Left hindlimb (tissue), 1 donor: ENCODE measurements around the gene S1PR2.

Experiments used
- DNase-seq: peaks from one replicate; pipeline ENCODE4 v3.0.0-alpha.2; 2018

The S1PR2 gene, protein sequence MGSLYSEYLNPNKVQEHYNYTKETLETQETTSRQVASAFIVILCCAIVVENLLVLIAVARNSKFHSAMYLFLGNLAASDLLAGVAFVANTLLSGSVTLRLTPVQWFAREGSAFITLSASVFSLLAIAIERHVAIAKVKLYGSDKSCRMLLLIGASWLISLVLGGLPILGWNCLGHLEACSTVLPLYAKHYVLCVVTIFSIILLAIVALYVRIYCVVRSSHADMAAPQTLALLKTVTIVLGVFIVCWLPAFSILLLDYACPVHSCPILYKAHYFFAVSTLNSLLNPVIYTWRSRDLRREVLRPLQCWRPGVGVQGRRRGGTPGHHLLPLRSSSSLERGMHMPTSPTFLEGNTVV

GRCh38 chr19:10230861-10231611, at the start of gene S1PR2:
TSS of gene S1PR2 (minus strand) at chr19:10231331. CDS start at chr19:10224905, 6,426 bp downstream.
- peak; percentile 92 for DNase-seq

GRCh38 chr19:10279737-10280442, 48.8 kb upstream of the S1PR2 start:
- no peak for DNase-seq

DNA sequence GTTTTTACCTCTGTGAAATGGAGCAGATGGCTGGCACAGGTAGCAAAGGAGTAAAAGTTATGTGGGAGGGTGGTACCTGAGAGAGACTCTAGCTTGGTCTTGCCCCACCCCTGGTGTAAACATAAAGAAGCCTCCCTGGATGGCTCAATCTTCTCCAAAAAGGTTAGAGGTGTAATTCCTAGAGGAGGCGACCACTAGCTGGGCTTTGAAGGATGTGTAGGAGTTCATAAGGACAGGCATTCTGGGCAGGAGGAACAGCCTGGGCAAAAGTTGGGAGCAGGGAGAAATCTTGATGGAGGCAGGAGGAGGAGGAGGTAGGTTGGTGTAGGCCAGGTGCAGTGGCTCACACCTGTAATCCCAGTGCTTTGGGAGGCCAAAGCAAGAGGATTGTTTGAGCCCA, 47.8 kb upstream of the S1PR2 start:
- no peak for DNase-seq

DNA sequence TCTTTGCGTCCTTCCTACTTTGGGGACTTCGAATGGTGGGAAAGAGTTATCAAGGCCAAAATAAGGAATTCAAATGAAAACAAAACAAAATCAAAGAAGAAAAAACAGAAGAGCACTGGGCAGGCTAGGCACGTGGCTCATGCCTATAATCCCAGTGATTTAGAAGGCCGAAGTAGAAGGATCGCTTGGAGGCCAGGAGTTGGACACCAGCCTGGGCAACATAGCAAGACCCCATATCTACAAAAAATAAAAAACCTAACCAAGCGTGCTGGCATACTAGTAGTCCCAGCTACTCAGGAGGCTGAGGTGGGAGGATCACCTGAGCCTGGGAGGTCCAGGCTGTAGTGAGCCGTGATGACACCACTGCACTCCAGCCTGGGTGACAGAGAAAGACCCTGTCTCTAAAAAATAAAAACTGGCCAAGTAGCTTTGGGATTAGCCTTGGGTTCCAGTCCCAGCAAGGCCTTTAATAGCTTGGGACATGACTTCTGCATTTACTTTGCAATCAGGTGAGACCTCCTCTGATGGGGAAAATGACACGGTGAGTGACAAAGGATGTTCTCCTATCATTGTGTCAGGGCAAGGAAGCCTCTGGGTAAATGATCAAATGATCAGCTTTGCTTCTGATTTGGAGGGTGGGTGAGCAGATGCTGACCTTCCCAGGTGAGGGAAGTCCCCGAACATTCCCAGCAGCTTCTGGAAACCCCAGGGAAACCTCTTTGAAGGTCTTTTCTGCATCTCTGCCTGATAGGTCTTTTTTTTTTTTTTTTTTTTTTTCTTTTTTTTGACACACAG, 46.9 kb upstream of the S1PR2 start:
- no peak for DNase-seq

GRCh38 chr19:10274589-10274988, 43.5 kb upstream of the S1PR2 start:
- DNase-seq = no peak

- no peak for DNase-seq
Measured at GRCh38 chr19:10271543-10272086, 40.5 kb upstream of the S1PR2 start.

- peak; percentile 78 for DNase-seq
Measured at GRCh38 chr19:10270616-10271394, 39.7 kb upstream of the S1PR2 start, which contains the start of gene ICAM1. TSS of gene ICAM1 (plus strand) at chr19:10271120. CDS start at chr19:10271160, 40 bp downstream.

GRCh38 chr19:10270180-10270615, 39.1 kb upstream of the S1PR2 start:
- peak; percentile 59 for DNase-seq

GRCh38 chr19:10269333-10270179, 38.4 kb upstream of the S1PR2 start:
- DNase-seq = peak; percentile 84

GRCh38 chr19:10268071-10268470, 36.9 kb upstream of the S1PR2 start:
- DNase-seq = no peak

DNA sequence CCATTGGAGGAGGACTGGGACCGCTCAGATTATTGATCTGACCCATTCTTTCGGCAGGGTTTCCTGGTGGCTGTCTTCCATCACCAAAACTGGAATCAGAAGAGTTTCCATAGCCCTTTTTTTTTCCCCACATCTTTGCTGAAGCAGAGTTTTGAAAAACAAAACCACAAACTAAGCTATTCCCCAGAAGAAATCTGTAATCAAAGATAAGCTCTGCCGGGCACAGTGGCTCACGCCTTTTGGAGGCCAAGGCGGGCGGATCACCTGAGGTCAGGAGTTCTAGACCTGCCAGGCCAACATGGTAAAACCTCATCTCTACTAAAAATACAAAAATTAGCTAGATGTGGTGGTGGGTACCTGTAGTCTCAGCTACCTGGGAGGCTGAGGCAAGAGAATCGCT, 35.6 kb upstream of the S1PR2 start:
- DNase-seq = no peak

GRCh38 chr19:10262771-10263170, 31.6 kb upstream of the S1PR2 start:
- no peak for DNase-seq

DNA sequence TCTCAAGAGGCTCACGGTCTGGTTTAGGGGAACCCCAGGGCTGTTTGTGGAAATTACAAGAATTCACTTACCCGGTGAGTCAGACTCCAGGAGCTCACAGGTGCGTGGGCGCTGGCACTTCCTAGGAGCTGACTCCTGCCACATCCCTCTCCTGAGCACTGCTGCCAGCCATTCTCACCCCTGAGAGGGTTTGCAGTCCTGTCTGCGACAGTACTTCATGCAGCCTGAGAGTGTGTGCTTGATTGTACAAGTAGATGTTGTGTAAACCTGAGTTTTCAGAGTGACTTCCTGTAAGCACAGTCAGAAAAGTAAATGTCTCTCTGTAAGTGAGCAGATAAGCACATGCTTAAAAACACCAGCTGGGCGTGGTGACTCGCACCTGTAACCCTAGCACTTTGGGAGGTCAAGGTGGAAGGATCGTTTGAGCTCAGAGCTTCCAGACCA, 29.0 kb upstream of the S1PR2 start:
- no peak for DNase-seq

- DNase-seq = peak; percentile 74
Measured at GRCh38 chr19:10259162-10259905, 28.2 kb upstream of the S1PR2 start.

- DNase-seq = no peak
Measured at GRCh38 chr19:10258080-10258710, 27.1 kb upstream of the S1PR2 start.

- no peak for DNase-seq
Measured at GRCh38 chr19:10256970-10257615, 26.0 kb upstream of the S1PR2 start.

GRCh38 chr19:10256551-10256950, 25.4 kb upstream of the S1PR2 start:
- no peak for DNase-seq

GRCh38 chr19:10255358-10255757, 24.2 kb upstream of the S1PR2 start:
- no peak for DNase-seq

GRCh38 chr19:10254244-10254643, 23.1 kb upstream of the S1PR2 start:
- no peak for DNase-seq
